KOPT-K1 (cell line): ENCODE measurements around the gene H19.

Experiments
- H3K27ac ChIP-seq: fragments of 200-600 bp; sonication (generic); 2 replicates; pipeline ENCODE4 v1.5.1; 2016; ENCODE audit warnings: antibody characterized with exemption, mild to moderate bottlenecking, low read depth, low read length; ENCODE audit not compliant: poor library complexity, severe bottlenecking
- H3K36me3 ChIP-seq: fragments of 200-600 bp; sonication (generic); 2 replicates; pipeline ENCODE4 v1.5.1; 2017; ENCODE audit warnings: antibody characterized with exemption, mild to moderate bottlenecking, low read length, moderate library complexity; ENCODE audit not compliant: insufficient read depth
- H3K9me3 ChIP-seq: fragments of 200-600 bp; sonication (generic); 2 replicates; pipeline ENCODE4 v1.5.1; 2017; ENCODE audit warnings: antibody characterized with exemption, low read length, mild to moderate bottlenecking; ENCODE audit not compliant: insufficient read depth, poor library complexity, severe bottlenecking

The H19 gene

DNA sequence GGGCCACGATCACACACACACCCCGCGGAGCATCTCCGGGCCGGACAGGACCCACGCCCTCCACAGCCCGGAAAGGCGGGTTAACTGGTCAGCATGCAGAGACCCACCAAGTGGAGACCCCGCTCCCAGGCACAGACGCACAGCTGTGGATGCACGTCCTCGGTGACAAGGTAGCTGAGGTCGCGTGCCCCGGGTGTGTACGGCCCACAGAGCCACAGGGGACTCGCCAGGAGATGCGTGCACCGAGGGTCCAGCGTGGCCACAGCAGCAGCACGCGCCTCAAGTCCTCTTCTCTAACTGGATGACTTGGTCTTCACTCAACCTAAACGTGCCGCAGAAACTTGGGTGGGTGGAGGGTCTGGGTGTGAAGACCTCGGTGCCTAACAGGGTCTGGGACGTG lies 5.5 kb downstream of the H19 start:
- no peak overlapping the region for H3K27ac ChIP-seq
- H3K9me3 ChIP-seq, result no peaks in the 10 kb centered on the region
- H3K36me3 ChIP-seq, result no peaks in the 10 kb centered on the region

DNA sequence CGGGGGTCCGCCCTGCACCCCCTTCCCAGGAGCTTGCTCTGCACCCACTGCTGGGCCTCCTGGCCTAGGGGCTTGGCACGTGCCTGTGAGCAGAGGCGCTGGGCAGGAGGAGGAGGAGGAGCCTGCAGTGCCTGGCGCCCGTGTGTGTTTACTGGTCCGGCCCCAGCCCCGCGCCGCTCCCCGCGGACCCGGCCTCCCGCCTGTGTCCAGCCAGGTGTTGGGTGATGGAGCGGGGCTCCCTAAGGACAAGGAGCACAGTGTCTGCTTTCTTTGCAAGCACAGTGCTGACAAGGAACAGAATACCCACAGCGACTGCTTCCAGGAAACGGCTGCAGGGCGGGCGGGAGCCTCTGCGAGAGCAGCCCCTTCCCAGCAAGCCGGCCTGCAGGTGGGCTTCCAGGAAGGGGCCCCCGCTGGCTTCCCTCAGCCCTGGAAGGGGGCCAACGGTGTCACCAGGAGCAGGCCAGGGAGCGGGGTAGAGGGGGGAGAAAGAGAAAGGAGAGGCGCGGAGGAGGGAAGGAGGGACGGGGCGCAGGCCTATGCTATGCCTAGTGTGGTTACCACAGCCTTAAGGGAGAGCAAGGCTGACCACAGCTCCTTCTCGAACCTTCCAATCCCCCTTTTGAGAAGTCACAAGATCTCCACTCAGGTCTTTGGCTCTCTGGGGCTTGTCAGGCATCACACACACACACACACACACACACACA lies 6.6 kb downstream of the H19 start:
- Histone ChIP-seq H3K27ac (no peak overlapping the region), H3K36me3 (no peaks in the 10 kb centered on the region), H3K9me3 (no peaks in the 10 kb centered on the region)

DNA sequence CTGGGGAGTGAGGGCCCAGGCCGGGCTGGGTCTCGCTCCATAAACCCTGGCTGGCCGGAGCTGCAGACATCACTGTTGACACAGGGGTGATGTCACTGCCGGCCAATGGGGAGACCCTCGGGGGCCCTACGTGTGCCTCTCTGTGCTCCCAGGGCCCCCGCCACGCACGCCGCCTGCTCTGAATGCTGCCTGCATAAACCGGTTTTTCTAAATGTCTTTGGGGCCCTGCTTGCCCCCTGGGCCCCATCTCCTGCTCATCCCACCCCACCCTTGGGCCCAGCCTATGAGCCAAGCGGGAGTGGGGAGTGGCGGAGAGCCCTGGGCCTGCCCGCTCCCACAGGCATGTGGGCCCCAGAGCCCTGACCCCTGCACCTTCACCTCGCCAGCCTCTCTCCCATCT lies 7.7 kb downstream of the H19 start:
- Histone ChIP-seq H3K27ac (no peak overlapping the region), H3K36me3 (no peaks in the 10 kb centered on the region), H3K9me3 (no peaks in the 10 kb centered on the region)

DNA sequence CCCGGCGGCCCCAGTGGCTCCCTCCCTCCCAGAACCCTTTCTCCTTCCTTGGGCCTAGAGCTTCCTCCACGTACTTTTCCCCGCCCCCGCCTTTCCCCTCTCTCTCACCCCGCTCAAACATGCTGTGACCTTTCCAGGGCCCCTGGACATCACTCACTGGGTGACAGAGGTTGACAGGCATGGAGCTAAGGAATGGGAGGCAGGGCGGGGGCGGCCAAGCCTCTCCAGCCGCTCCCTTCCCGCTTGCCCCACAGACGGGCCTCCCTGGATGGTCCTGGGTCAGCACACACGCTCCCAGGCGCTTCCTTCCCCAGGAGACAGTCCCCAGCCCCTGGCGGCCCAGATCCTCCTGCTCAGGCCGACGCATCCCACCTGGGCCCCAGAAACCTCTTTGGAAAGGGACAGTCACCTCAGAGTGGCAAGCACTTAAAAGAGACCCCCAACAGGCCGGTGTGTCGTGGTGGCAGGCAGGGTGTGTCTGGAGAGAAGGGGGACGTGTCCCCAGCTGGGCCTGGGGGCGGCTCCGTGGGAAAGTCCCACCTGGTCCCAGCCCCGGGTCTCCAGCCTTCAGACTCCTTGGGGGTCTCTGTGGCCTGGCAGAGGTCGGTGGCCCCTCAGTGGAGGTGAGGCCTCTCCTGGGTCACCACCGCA lies 8.8 kb downstream of the H19 start:
- Histone ChIP-seq H3K27ac (no peak overlapping the region), H3K9me3 (no peaks in the 10 kb centered on the region), H3K36me3 (no peaks in the 10 kb centered on the region)

DNA sequence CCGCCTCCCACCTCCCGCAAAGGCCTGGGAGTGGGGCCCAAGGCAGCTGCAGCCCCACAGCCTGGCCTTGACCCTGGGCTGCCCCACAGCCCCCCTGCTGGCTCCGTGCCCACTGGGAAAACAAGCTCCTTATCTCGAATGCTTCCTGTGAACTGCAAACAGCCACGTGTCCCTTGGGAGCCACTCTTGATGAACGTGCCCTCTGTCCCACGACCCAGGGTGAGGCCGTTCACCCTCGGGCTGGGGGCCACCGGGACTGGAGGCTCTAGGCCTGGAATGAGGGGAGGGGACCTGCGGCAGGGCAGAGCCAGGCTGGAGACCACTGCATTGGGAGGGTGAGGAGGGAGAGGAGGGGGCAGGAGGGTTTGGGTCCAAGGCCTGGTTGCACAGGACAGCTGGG lies 9.5 kb downstream of the H19 start:
- Histone ChIP-seq H3K27ac (no peak overlapping the region), H3K9me3 (no peaks in the 10 kb centered on the region), H3K36me3 (no peaks in the 10 kb centered on the region)

DNA sequence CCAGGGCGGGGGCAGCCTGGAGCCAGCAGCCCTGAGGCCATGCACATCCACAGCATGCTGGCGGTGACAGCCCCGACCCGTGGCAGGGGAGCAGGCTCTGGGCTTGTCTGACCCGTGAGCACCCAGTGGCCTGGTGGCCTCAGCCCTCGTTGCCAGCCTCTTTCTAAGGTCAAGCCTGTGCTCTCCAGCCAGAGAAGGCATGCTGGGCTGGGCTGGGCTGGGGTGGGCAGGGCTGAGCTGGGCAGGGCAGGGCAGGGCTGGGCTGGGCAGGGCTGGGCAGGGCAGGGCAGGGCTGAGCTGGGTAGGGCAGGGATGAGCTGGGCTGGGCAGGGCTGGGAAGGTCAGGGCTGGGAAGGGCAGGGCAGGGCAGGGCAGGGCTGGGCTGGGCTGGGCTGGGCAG lies 10.6 kb downstream of the H19 start:
- Histone ChIP-seq H3K27ac (no peak overlapping the region), H3K36me3 (no peaks in the 10 kb centered on the region), H3K9me3 (no peaks in the 10 kb centered on the region)

DNA sequence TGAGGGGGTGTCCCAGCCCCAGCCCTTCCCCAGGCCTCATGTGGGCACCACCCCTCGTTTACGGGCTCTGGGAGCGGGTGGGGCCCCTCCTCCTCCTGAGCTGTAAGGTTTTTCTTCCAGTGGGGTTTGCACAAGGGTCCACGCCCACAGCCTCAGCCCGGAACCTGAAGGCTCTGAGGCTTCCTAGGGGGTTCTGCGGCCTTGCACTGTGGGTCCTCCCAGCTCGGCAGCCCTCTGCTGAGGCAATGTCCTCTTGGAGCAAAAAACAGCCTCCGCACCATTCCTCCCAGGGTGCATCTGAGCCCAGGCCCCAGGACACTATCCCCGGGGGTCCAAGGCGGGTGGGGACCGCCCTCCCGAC lies 14.1 kb downstream of the H19 start:
- H3K27ac ChIP-seq, result no peak overlapping the region
- no peaks in the 10 kb centered on the region for H3K9me3 ChIP-seq
- no peaks in the 10 kb centered on the region for H3K36me3 ChIP-seq

DNA sequence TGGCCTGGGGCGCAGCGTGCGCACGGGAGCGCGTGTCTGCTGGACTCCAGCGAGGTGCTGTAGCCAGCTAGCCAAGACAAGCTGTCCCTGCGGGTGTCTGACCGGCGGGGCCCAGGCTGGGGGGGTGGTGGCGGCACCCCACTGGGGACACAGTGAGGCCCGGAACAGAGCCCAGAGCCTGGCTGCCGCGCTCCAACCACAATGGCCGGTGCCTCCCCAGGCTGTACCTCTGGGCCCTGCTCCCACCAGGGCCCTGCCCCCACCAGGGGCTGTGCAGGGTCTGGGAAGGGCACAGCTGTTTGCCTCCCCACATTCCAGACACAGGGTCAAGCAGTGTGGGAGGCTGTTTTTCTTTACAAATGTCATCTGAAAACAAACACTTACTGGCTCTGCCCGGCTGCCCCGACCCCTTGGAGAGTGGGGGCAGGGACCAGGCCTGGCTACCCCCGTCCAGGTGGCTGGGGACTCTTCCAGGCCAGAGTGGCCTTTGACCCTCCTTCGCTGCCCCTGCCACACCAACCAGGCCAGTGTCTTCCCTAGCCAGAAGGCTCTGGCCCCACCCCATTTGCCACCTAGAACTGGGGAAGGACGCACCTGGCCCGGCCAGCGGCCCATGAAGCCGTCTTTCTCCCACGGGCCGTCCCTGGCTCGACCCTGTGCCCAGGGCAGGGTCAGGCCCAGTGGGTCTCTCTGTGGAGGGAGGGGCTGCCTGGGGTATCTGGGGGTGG lies 14.6 kb downstream of the H19 start:
- no peak overlapping the region for H3K27ac ChIP-seq
- H3K9me3 ChIP-seq, result no peaks in the 10 kb centered on the region
- no peaks in the 10 kb centered on the region for H3K36me3 ChIP-seq

DNA sequence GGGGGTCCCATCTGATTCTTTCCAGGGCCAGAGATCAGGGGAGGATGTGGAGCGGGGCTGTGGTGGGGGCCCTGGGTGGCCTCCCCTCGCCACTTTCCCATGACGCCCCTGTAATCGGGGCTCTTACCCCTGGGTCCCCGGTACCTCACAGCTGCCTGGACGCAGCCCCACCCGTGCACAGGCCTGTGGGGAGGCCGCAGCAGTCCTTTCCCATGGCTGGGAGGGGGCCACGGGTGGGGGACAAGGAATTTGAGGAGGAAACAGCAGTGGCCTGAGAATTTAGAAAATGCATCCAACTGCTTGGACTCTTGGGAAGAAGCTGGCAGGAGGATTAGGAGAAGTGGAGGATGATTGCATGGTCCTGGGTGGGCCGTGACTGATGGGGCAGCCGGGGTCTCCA lies 18.0 kb downstream of the H19 start:
- no peaks in the 10 kb centered on the region for H3K36me3 ChIP-seq
- no peaks in the 10 kb centered on the region for H3K9me3 ChIP-seq
- H3K27ac ChIP-seq, result no peak overlapping the region

DNA sequence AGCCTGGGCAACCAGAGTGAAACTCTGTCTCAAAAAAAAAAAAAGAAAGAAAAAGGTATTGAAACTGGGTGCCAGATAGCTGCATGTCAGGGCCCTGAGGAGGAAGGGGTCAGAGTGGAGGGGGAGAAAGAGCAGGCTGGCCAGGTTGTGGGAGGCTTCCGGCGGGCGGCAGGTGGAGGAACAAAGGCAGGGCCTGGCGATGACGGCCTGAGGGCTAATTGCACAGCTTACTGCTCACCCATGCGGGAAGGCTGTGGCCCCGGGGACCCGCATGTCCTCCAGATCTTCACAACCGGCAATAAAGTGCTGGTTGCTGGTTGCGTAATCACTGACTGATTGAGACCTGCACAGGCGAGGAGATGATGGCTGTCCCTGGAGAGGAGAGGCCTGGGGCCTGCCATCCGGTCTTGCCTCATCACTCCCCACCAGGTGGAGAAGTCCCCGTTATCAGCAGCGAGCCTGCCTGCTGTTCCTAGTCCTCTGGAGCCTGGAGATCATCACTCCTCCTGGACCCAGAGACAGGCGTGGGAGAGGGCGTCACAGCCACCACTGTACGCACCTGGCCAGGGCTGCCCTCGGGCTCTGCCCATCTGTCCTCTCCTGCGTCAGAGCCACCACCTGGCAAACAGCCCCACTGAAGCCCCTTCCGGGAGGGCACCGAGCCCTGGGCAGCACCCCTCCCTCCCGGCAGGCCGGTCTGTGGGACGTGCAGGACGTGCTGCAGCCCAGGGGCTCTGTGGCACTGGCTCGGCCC lies 18.7 kb downstream of the H19 start:
- Histone ChIP-seq H3K36me3 (no peaks in the 10 kb centered on the region), H3K27ac (no peak overlapping the region)

DNA sequence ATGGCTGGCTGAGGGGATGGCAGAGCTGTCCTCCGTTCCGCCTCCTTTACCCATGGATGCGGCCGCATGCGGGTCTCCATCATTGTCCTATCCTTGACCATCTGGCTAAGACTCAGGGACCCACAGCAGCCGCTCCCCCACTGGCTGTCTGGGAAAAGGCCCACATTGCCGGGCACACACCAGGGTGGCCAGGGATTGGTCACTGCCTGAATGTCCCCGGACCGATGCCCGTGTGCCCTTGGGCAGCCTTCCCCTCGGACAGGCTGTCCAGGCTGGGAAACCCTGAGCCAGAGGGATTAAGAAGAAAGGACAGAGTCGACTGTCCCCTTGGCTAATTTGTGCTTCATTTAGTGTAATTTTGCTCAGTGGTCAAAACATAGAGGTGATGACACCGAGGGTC lies 22.5 kb downstream of the H19 start:
- no peaks in the 10 kb centered on the region for H3K9me3 ChIP-seq
- no peak overlapping the region for H3K27ac ChIP-seq
- H3K36me3 ChIP-seq, result no peaks in the 10 kb centered on the region

More for the DNA sequence above, 18.7 kb downstream of the H19 start:
- H3K9me3 ChIP-seq, result no peaks in the 10 kb centered on the region

DNA sequence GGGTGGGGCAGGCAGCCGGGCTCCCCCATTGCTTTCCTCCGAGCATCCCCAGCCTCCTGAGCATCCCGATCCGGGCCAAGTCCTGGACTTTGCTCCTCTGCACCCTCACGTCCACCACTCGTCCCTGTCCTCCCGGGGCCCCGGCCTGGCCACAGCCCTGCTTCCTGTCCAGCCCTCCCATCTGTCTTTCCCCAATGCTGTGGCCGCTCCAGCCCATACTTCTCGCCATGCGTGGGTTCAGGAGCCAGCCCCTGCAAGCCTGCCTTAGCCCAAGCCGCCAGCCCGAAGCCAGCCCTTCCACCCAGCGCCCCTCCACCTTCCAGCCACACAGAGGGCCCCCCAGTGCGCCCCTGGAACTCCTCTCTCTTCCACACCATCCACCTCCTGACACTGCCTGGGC lies 26.7 kb downstream of the H19 start:
- Histone ChIP-seq H3K9me3 (no peaks in the 10 kb centered on the region), H3K27ac (no peak overlapping the region), H3K36me3 (no peaks in the 10 kb centered on the region)

DNA sequence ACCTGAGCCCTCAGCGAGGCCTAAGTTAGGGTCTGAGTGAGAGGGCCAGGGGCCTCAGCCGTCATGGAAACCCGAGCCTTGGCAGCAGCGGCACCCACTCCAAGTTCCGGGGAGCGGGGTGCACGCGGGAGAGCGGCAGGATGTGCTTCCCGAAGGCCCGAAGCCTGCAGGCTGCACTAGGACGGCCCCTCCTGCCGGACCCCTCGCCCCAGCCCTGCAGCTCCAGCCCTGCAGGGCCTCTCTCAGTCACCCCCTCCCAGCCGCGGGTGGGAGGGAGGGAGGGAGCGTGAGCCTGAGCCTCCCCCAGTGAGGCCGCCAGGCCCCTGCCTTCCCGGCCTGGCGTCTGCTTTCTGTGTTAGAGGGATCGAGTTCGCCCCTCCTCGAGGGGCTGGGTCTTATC lies 27.9 kb downstream of the H19 start:
- Histone ChIP-seq H3K27ac (no peak overlapping the region), H3K36me3 (no peaks in the 10 kb centered on the region), H3K9me3 (no peaks in the 10 kb centered on the region)

DNA sequence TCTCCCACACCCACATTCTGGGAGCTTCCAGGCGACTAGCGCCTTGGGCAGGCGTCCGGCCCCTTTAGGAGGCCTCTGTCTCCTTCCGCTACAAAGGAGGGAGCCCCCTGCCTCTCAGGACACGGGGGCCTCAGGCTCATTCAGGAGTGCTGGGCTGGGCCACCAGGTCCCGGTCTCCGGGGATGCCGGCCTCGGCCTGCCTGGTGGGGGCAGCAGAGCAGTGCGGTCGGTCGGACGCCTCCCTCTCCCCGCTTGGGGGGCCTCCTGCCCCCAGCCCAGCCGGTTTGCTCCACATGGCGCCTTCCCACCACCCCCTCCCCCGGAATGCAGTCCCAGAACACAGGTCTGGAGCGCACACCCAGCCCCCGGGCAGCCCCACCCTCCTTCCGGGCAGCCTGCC lies 28.6 kb downstream of the H19 start:
- H3K36me3 ChIP-seq, result no peaks in the 10 kb centered on the region
- H3K9me3 ChIP-seq, result no peaks in the 10 kb centered on the region
- no peak overlapping the region for H3K27ac ChIP-seq

DNA sequence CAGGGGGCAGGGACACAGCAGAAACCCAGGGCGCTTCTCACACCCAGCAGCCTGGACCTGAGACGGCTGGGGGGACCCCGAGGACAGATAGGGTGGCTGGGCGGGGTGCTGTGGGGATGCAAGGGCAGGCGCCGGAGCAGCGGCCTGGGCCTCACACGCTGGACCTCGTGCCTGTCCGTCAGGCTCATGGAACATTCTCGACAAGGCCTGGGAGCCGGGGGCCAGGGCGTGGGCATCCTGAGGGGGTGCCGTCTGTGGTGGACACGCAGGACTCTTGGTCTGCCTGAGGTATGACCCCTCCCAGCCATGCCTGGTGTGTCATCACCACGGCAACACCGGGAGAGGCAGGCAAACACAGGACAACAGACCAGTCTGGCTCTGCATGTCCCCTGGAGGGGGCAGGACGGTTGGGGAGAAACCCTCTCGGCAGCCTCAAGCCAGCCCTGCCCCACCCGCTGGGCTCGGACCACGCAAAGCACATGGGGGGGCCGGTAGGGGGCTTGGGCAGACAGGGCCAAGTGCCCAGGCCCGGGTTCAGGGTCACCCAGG lies 29.1 kb downstream of the H19 start:
- H3K27ac ChIP-seq, result no peak overlapping the region
- no peaks in the 10 kb centered on the region for H3K36me3 ChIP-seq
- H3K9me3 ChIP-seq, result no peaks in the 10 kb centered on the region
